H9 (cell line): ENCODE data around the gene ARHGEF16. TPM values are rescaled to one million over a fixed set of nuclear protein-coding genes. Genes with fewer than 3 reads are reported as not detected.

ENCODE experiments used
- DNase-seq: peaks from one replicate; pipeline ENCODE4 v3.0.0-alpha.2; 2017
- H2AFZ ChIP-seq: one replicate; pipeline ENCODE4 v1.6.1; 2013; ENCODE audit warnings: mild to moderate bottlenecking, low read length, control low read depth, moderate library complexity
- H2AK5ac ChIP-seq: 2 replicates; pipeline ENCODE4 v1.6.1; 2013; ENCODE audit warnings: low read length, control low read depth, mixed read lengths; ENCODE audit not compliant: insufficient read length
- H2BK120ac ChIP-seq: one replicate; pipeline ENCODE4 v1.6.1; 2013; ENCODE audit warnings: low read depth, mild to moderate bottlenecking, low read length, control low read depth, inconsistent platforms; ENCODE audit not compliant: poor library complexity, severe bottlenecking
- H2BK12ac ChIP-seq: 2 replicates; pipeline ENCODE4 v1.6.1; 2013; ENCODE audit warnings: low read length, control low read depth, mixed read lengths, low read depth; ENCODE audit not compliant: insufficient read length
- H2BK15ac ChIP-seq: 2 replicates; pipeline ENCODE4 v1.6.1; 2013; ENCODE audit warnings: low read depth, low read length, control low read depth
- H2BK20ac ChIP-seq: one replicate; pipeline ENCODE4 v1.6.1; 2013; ENCODE audit warnings: low read depth, mild to moderate bottlenecking, low read length, control low read depth, inconsistent platforms; ENCODE audit not compliant: poor library complexity, severe bottlenecking
- H2BK5ac ChIP-seq: 2 replicates; pipeline ENCODE4 v1.6.1; 2013; ENCODE audit warnings: low read length, control low read depth, mixed read lengths; ENCODE audit not compliant: insufficient read length
- H3K14ac ChIP-seq: 2 replicates; pipeline ENCODE4 v1.6.1; 2013; ENCODE audit warnings: low read length, control low read depth; ENCODE audit not compliant: insufficient read depth
- H3K18ac ChIP-seq: 2 replicates; pipeline ENCODE4 v1.6.1; 2013; ENCODE audit warnings: low read depth, mild to moderate bottlenecking, mixed read lengths, low read length, control low read depth; ENCODE audit not compliant: insufficient read length
- H3K23ac ChIP-seq: 2 replicates; pipeline ENCODE4 v1.6.1; 2013; ENCODE audit warnings: low read length, control low read depth, mixed read lengths, low read depth; ENCODE audit not compliant: insufficient read length
- H3K23me2 ChIP-seq: 2 replicates; pipeline ENCODE4 v1.6.1; 2013; ENCODE audit warnings: low read depth, mild to moderate bottlenecking, mixed read lengths, low read length, control low read depth; ENCODE audit not compliant: insufficient read length, poor library complexity, severe bottlenecking
- H3K27ac ChIP-seq: 2 replicates; pipeline ENCODE4 v1.5.1; 2013; ENCODE audit warnings: low read length, control low read depth, mixed read lengths, low read depth; ENCODE audit not compliant: insufficient read length
- H3K27me3 ChIP-seq: 2 replicates; pipeline ENCODE4 v1.6.1; 2013; ENCODE audit warnings: low read length, control low read depth, inconsistent platforms; ENCODE audit not compliant: insufficient read depth
- H3K4ac ChIP-seq: 2 replicates; pipeline ENCODE4 v1.6.1; 2013; ENCODE audit warnings: low read depth, mild to moderate bottlenecking, control low read depth, inconsistent platforms, low read length, moderate library complexity
- H3K4me1 ChIP-seq: 2 replicates; pipeline ENCODE4 v1.6.1; 2013; ENCODE audit warnings: low read length, control low read depth, inconsistent platforms; ENCODE audit not compliant: insufficient read depth
- H3K4me2 ChIP-seq: 2 replicates; pipeline ENCODE4 v1.6.1; 2013; ENCODE audit warnings: low read length, control low read depth, mixed read lengths; ENCODE audit not compliant: insufficient read length, insufficient read depth
- H3K56ac ChIP-seq: 2 replicates; pipeline ENCODE4 v1.6.1; 2013; ENCODE audit warnings: low read depth, mild to moderate bottlenecking, mixed read lengths, low read length, control low read depth; ENCODE audit not compliant: insufficient read length
- H3K79me1 ChIP-seq: 2 replicates; pipeline ENCODE4 v1.6.1; 2013; ENCODE audit warnings: low read depth, mild to moderate bottlenecking, moderate library complexity, low read length, control low read depth, inconsistent platforms; ENCODE audit not compliant: insufficient read depth, poor library complexity, severe bottlenecking
- H3K79me2 ChIP-seq: 2 replicates; pipeline ENCODE4 v1.6.1; 2013; ENCODE audit warnings: low read length, control low read depth, inconsistent platforms; ENCODE audit not compliant: insufficient read depth
- H3K9ac ChIP-seq: 2 replicates; pipeline ENCODE4 v1.6.1; 2013; ENCODE audit warnings: low read length, control low read depth, mixed read lengths; ENCODE audit not compliant: insufficient read length; ENCODE audit errors: extremely low read depth
- H3K9me3 ChIP-seq: one replicate; pipeline ENCODE4 v1.6.1; 2013; ENCODE audit warnings: low read depth, low read length, inconsistent platforms; ENCODE audit not compliant: control insufficient read depth
- H3T11ph ChIP-seq: one replicate; pipeline ENCODE4 v1.6.1; 2013; ENCODE audit warnings: mild to moderate bottlenecking, low read length, control low read depth, inconsistent platforms
- H4K20me1 ChIP-seq: one replicate; pipeline ENCODE4 v1.6.1; 2013; ENCODE audit not compliant: control insufficient read depth, insufficient read length, insufficient read depth
- H4K5ac ChIP-seq: 2 replicates; pipeline ENCODE4 v1.6.1; 2013; ENCODE audit warnings: low read depth, mild to moderate bottlenecking, mixed read lengths, low read length, control low read depth; ENCODE audit not compliant: insufficient read length
- H4K8ac ChIP-seq: replicated peaks from 2 replicates; pipeline ENCODE4 v1.6.1; 2013; ENCODE audit warnings: low read length, control low read depth, mixed read lengths, low read depth; ENCODE audit not compliant: insufficient read length
- H4K91ac ChIP-seq: 2 replicates; pipeline ENCODE4 v1.6.1; 2013; ENCODE audit warnings: low read depth, mild to moderate bottlenecking, moderate library complexity, mixed read lengths, low read length, control low read depth; ENCODE audit not compliant: insufficient read length
- H3K27ac Mint-ChIP-seq, 3 experiments: 2 replicates in 2 of 3; 3 replicates in 1 of 3; pipeline ENCODE4 v1.8.0; 2020 to 2021; ENCODE audit warnings: mixed read lengths in 3 of 3, mild to moderate bottlenecking in 1 of 3, moderate library complexity in 1 of 3
- H3K27me3 Mint-ChIP-seq: 2 replicates; pipeline ENCODE4 v1.8.0; 2021; ENCODE audit warnings: low read depth, mild to moderate bottlenecking, moderate library complexity, mixed read lengths
- H3K36me3 Mint-ChIP-seq, 3 experiments: 2 replicates in 2 of 3; 3 replicates in 1 of 3; pipeline ENCODE4 v1.8.0; 2020 to 2021; ENCODE audit warnings: low read depth in 3 of 3, mixed read lengths in 3 of 3; ENCODE audit not compliant: insufficient read depth in 1 of 3
- H3K4me1 Mint-ChIP-seq, 2 experiments: 2 replicates each; pipeline ENCODE4 v1.8.0; 2020; ENCODE audit warnings: mixed read lengths in 2 of 2
- H3K4me3 Mint-ChIP-seq, 2 experiments: 2 replicates in 1 of 2; 3 replicates in 1 of 2; pipeline ENCODE4 v1.8.0; 2020 to 2021; ENCODE audit warnings: mild to moderate bottlenecking in 2 of 2, mixed read lengths in 2 of 2, moderate library complexity in 1 of 2
- H3K9me3 Mint-ChIP-seq, 2 experiments: 2 replicates in 1 of 2; 3 replicates in 1 of 2; pipeline ENCODE4 v1.8.0; 2020; ENCODE audit warnings: mild to moderate bottlenecking in 2 of 2, mixed read lengths in 2 of 2, moderate library complexity in 1 of 2
- CTCF ChIP-seq: fragments of 200-600 bp; sonication (generic); conservative IDR thresholded peaks from 3 replicates; pipeline ENCODE4 v1.8.0; 2021; ENCODE audit warnings: antibody characterized with exemption, mild to moderate bottlenecking
- WGBS: extraction: QIAGEN DNeasy Blood & Tissue Kit; methylation state at CpG from one replicate; pipeline ENCODE4 v1.1.7; 2013; ENCODE audit warnings: missing lambda C conversion rate, low lambda C conversion rate, mixed read lengths; ENCODE audit not compliant: insufficient read length; ENCODE audit errors: extremely low coverage; 5-methylcytosine and 5-hydroxymethylcytosine counted together
- total RNA-seq: library from RNA; stranded (reverse); gene quantifications from 2 replicates; pipeline ENCODE4 v1.2.1, GENCODE V29; 2021

ARHGEF16 gene
- total RNA-seq, 1 experiment from 2014 or later: 48.5 TPM

GRCh38 chr1:3490046-3490745 is 35.7 kb downstream of the ARHGEF16 start:
- peaks cover 2 to 3% of the 10 kb centered on the region in 2 experiments; a peak in 2 of 4 replicates for H3K4me1 Mint-ChIP-seq
- DNase-seq: no peak

More at GRCh38 chr1:3490046-3490745, 35.7 kb downstream of the ARHGEF16 start:
- no peak overlapping the region for H3K4me2 ChIP-seq
- no peak overlapping the region for H3K4ac ChIP-seq
- no peak overlapping the region for H2AK5ac ChIP-seq
- H2BK20ac ChIP-seq: no peak overlapping the region
- no peak overlapping the region for H2BK5ac ChIP-seq
- Mint-ChIP-seq H3K27me3 (peaks cover 3% of the 10 kb centered on the region), H3K27ac (no peak overlapping the region), H3K4me3 (no peak overlapping the region), H3K9me3 (peaks cover 7 to 32% of the 10 kb centered on the region in 2 experiments; a peak in 4 of 5 replicates), H3K36me3 (peaks cover 7 to 31% (median 16%) of the 10 kb centered on the region in 3 experiments; a peak in 6 of 7 replicates)
- no peak overlapping the region for H3T11ph ChIP-seq
- no peaks in the 10 kb centered on the region for H3K27me3 ChIP-seq
- H3K23me2 ChIP-seq: no peaks in the 10 kb centered on the region
- H3K14ac ChIP-seq: no peak overlapping the region
- H2BK120ac ChIP-seq: no peak overlapping the region
- H4K8ac ChIP-seq: no peak overlapping the region
- H2BK12ac ChIP-seq: no peak overlapping the region
- no peak overlapping the region for H3K23ac ChIP-seq
- H4K91ac ChIP-seq: no peak overlapping the region
- H2BK15ac ChIP-seq: no peak overlapping the region
- H2AFZ ChIP-seq: no peak overlapping the region
- no peak overlapping the region for H3K18ac ChIP-seq
- no peaks in the 10 kb centered on the region for H3K79me1 ChIP-seq
- no peaks in the 10 kb centered on the region for H3K4me1 ChIP-seq
- H4K20me1 ChIP-seq: no peaks in the 10 kb centered on the region
- no peak overlapping the region for H3K27ac ChIP-seq
- no CpG with 5 or more reads among the region's 23 CpGs for WGBS
- no peak overlapping the region for H4K5ac ChIP-seq
- no peaks in the 10 kb centered on the region for H3K9me3 ChIP-seq
- H3K9ac ChIP-seq: no peak overlapping the region
- TF ChIP-seq CTCF: no peak
- H3K56ac ChIP-seq: no peak overlapping the region
- no peaks in the 10 kb centered on the region for H3K79me2 ChIP-seq
